H1 (cell line): Measurements from ENCODE around the gene HADHB. TPM values are rescaled to one million over a fixed set of nuclear protein-coding genes. Genes with fewer than 3 reads are reported as not detected.

Source experiments
- CTCF ChIA-PET: fragments of 300-600 bp; sonication (Branson Sonifier 250); formaldehyde crosslinking; loops from one replicate; lab custom pipeline; 2021; ENCODE audit not compliant: partially characterized antibody; lab: Charles Lee
- POLR2A ChIA-PET: fragments of 300-600 bp; sonication (Branson Sonifier 250); formaldehyde crosslinking; loops from one replicate; lab custom pipeline; 2021; ENCODE audit warnings: inconsistent platforms; ENCODE audit not compliant: partially characterized antibody; lab: Charles Lee
- DNase-seq, 2 experiments: peaks; one replicate each; pipeline versions ENCODE4 v3.0.0 to v3.0.0-alpha.2; 2010 to 2022; ENCODE audit warnings: low spot score in 2 of 2, low read depth in 1 of 2, mixed read lengths in 1 of 2
- FAIRE-seq: peaks from 2 replicates; lab custom pipeline; 2011; peaks lifted over from hg19 to GRCh38; lab: Jason Lieb, UNC
- H2AFZ ChIP-seq: 2 replicates; pipeline ENCODE4 v1.8.1; 2012; ENCODE audit warnings: low read length, inconsistent platforms
- H2AK5ac ChIP-seq: 2 replicates; pipeline ENCODE4 v1.6.1; 2013; ENCODE audit warnings: low read depth, low read length
- H2BK120ac ChIP-seq: replicated peaks from 2 replicates; pipeline ENCODE3; 2013; ENCODE audit warnings: low read depth, low read length, inconsistent platforms
- H2BK12ac ChIP-seq: 2 replicates; pipeline ENCODE4 v1.6.1; 2013; ENCODE audit warnings: low read depth, low read length
- H2BK15ac ChIP-seq: 2 replicates; pipeline ENCODE4 v1.6.1; 2013; ENCODE audit warnings: low read length
- H2BK20ac ChIP-seq: 2 replicates; pipeline ENCODE4 v1.6.1; 2013; ENCODE audit warnings: low read length
- H2BK5ac ChIP-seq: 2 replicates; pipeline ENCODE4 v1.6.1; 2013; ENCODE audit warnings: low read depth, low read length
- H3K14ac ChIP-seq: 2 replicates; pipeline ENCODE4 v1.6.1; 2013; ENCODE audit warnings: inconsistent platforms; ENCODE audit not compliant: insufficient read length
- H3K18ac ChIP-seq: 2 replicates; pipeline ENCODE4 v1.6.1; 2013; ENCODE audit warnings: low read length; ENCODE audit errors: extremely low read depth
- H3K23ac ChIP-seq: 2 replicates; pipeline ENCODE4 v1.6.1; 2013; ENCODE audit warnings: inconsistent platforms; ENCODE audit not compliant: insufficient read length
- H3K23me2 ChIP-seq: 2 replicates; pipeline ENCODE4 v1.6.1; 2013; ENCODE audit warnings: low read depth, low read length
- H3K27ac ChIP-seq: 2 replicates; pipeline ENCODE4 v1.6.1; 2011; ENCODE audit warnings: low read depth, low read length, inconsistent platforms
- H3K27me3 ChIP-seq, 4 experiments: replicated peaks in 1 of 4; 1 replicate in 1 of 4; 2 replicates in 3 of 4; pipeline versions ENCODE4 v1.6.1 to v1.8.1; 2011 to 2013; ENCODE audit warnings: low read length in 3 of 4, mild to moderate bottlenecking in 3 of 4, inconsistent platforms in 2 of 4, mixed read lengths in 2 of 4, moderate library complexity in 1 of 4; ENCODE audit not compliant: control insufficient read depth in 3 of 4, insufficient read depth in 3 of 4; ENCODE audit errors: extremely low read depth in 1 of 4
- H3K36me3 ChIP-seq, 4 experiments: 2 replicates each; pipeline versions ENCODE4 v1.6.1 to v1.8.1; 2011 to 2013; ENCODE audit warnings: mild to moderate bottlenecking in 4 of 4, low read length in 3 of 4, moderate library complexity in 2 of 4, control low read depth in 1 of 4, inconsistent platforms in 1 of 4; ENCODE audit not compliant: insufficient read depth in 4 of 4, control insufficient read depth in 2 of 4
- H3K4ac ChIP-seq: replicated peaks from 2 replicates; pipeline ENCODE3; 2013; ENCODE audit warnings: low read length, low read depth, mixed read lengths, inconsistent platforms; ENCODE audit not compliant: insufficient read length
- H3K4me1 ChIP-seq, 4 experiments: replicated peaks in 1 of 4; 1 replicate in 1 of 4; 2 replicates in 3 of 4; pipeline versions ENCODE4 v1.6.1 to v1.8.1; 2011 to 2013; ENCODE audit warnings: low read length in 3 of 4, inconsistent platforms in 2 of 4, mixed read lengths in 1 of 4; ENCODE audit not compliant: insufficient read depth in 4 of 4, control insufficient read depth in 3 of 4
- H3K4me2 ChIP-seq, 2 experiments: 2 replicates each; pipeline versions ENCODE4 v1.6.1 to v1.8.1; 2011 to 2013; ENCODE audit warnings: low read depth in 2 of 2, low read length in 2 of 2, control low read depth in 1 of 2, inconsistent platforms in 1 of 2, mild to moderate bottlenecking in 1 of 2; ENCODE audit not compliant: insufficient read depth in 1 of 2
- H3K4me3 ChIP-seq, 4 experiments: fragments of 200-600, 300-600 bp in 1 of 4; sonication (generic), shearing (Covaris generic), sonication (Bioruptor Twin) in 1 of 4; 2 replicates each; pipeline versions ENCODE4 v1.5.1 to v1.8.1; 2011 to 2016; ENCODE audit warnings: low read length in 4 of 4, low read depth in 3 of 4, control low read depth in 2 of 4, inconsistent platforms in 2 of 4, mild to moderate bottlenecking in 2 of 4, mixed read lengths in 1 of 4, moderate library complexity in 1 of 4; ENCODE audit not compliant: insufficient read depth in 2 of 4; ENCODE audit errors: extremely low read depth in 1 of 4
- H3K56ac ChIP-seq: replicated peaks from 2 replicates; pipeline ENCODE3; 2013; ENCODE audit warnings: low read depth, mild to moderate bottlenecking, mixed read lengths, low read length, inconsistent platforms; ENCODE audit not compliant: insufficient read length
- H3K79me1 ChIP-seq: 2 replicates; pipeline ENCODE4 v1.6.1; 2013; ENCODE audit warnings: low read depth, low read length, control low read depth
- H3K79me2 ChIP-seq, 2 experiments: 2 replicates each; pipeline versions ENCODE4 v1.6.1 to v1.8.1; 2012 to 2013; ENCODE audit warnings: low read length in 2 of 2, mild to moderate bottlenecking in 2 of 2, inconsistent platforms in 1 of 2; ENCODE audit not compliant: insufficient read depth in 2 of 2, control insufficient read depth in 1 of 2
- H3K9ac ChIP-seq, 4 experiments: replicated peaks in 1 of 4; 1 replicate in 1 of 4; 2 replicates in 3 of 4; pipeline versions ENCODE4 v1.6.1 to v1.8.1; 2011 to 2013; ENCODE audit warnings: low read depth in 3 of 4, low read length in 3 of 4, control low read depth in 2 of 4, mild to moderate bottlenecking in 2 of 4, moderate library complexity in 2 of 4, inconsistent platforms in 1 of 4; ENCODE audit errors: extremely low read depth in 1 of 4
- H3K9me3 ChIP-seq, 2 experiments: 2 replicates each; pipeline versions ENCODE4 v1.6.1 to v1.8.1; 2012 to 2013; ENCODE audit warnings: mild to moderate bottlenecking in 2 of 2, moderate library complexity in 2 of 2, control low read depth in 1 of 2, inconsistent platforms in 1 of 2, low read depth in 1 of 2, low read length in 1 of 2, mixed read lengths in 1 of 2; ENCODE audit not compliant: insufficient read depth in 2 of 2
- H4K20me1 ChIP-seq, 2 experiments: replicated peaks in 1 of 2; 2 replicates each; pipeline versions ENCODE3 to v1.8.1; 2011 to 2013; ENCODE audit warnings: inconsistent platforms in 2 of 2, low read length in 2 of 2, mild to moderate bottlenecking in 1 of 2; ENCODE audit not compliant: insufficient read depth in 2 of 2, control insufficient read depth in 1 of 2
- H4K5ac ChIP-seq: 2 replicates; pipeline ENCODE4 v1.6.1; 2013; ENCODE audit warnings: low read length, low read depth, mixed read lengths, inconsistent platforms; ENCODE audit not compliant: insufficient read length
- H4K8ac ChIP-seq: 2 replicates; pipeline ENCODE4 v1.8.0; 2013; ENCODE audit warnings: mild to moderate bottlenecking, moderate library complexity, low read length, inconsistent platforms; ENCODE audit not compliant: insufficient read depth; ENCODE audit errors: extremely low read depth
- H4K91ac ChIP-seq: replicated peaks from 2 replicates; pipeline ENCODE3; 2013; ENCODE audit warnings: low read length, mixed read lengths, inconsistent platforms; ENCODE audit not compliant: insufficient read length
- BRCA1 ChIP-seq: IDR thresholded peaks from 2 replicates; pipeline ENCODE4 v1.6.1; 2012; ENCODE audit warnings: low read depth, low read length, improper control_type of control experiment
- CHD1 ChIP-seq: IDR thresholded peaks from 2 replicates; pipeline ENCODE4 v1.6.1; 2012; ENCODE audit warnings: low read depth, low read length, improper control_type of control experiment
- EGR1 ChIP-seq: IDR thresholded peaks from 2 replicates; pipeline ENCODE4 v1.6.1; 2011; ENCODE audit warnings: low read depth, low read length, borderline replicate concordance
- GTF2F1 ChIP-seq: IDR thresholded peaks from 2 replicates; pipeline ENCODE4 v1.6.1; 2012; ENCODE audit warnings: low read depth, low read length, improper control_type of control experiment, borderline replicate concordance
- JUN ChIP-seq: IDR thresholded peaks from 2 replicates; pipeline ENCODE4 v1.6.1; 2011; ENCODE audit warnings: low read depth, mild to moderate bottlenecking, improper control_type of control experiment, low read length
- JUND ChIP-seq: IDR thresholded peaks from 2 replicates; pipeline ENCODE4 v1.6.1; 2011; ENCODE audit warnings: mild to moderate bottlenecking, improper control_type of control experiment, low read length
- KDM1A ChIP-seq: fragments of 200-600, 300-600 bp; sonication (generic); IDR thresholded peaks from 2 replicates; pipeline ENCODE4 v1.7.1; 2016; ENCODE audit warnings: mild to moderate bottlenecking, low read length, borderline replicate concordance
- PHF8 ChIP-seq: fragments of 200-600 bp; sonication (generic); conservative IDR thresholded peaks from 2 replicates; pipeline ENCODE4 v1.7.1; 2012; ENCODE audit warnings: low read depth, mild to moderate bottlenecking, inconsistent platforms, low read length, moderate library complexity
- POLR2AphosphoS5 ChIP-seq: IDR thresholded peaks from 2 replicates; pipeline ENCODE4 v1.6.1; 2011; ENCODE audit warnings: low read depth, low read length
- SRF ChIP-seq: IDR thresholded peaks from 2 replicates; pipeline ENCODE4 v1.6.1; 2011; ENCODE audit warnings: mild to moderate bottlenecking, low read depth, low read length, moderate library complexity
- WGBS, 2 experiments: shearing (Covaris generic) in 1 of 2; methylation state at CpG; one replicate each; pipeline versions ENCODE4 v1.1.6 to v1.1.7; 2013 to 2015; ENCODE audit warnings: low lambda C conversion rate in 2 of 2, mixed read lengths in 2 of 2, inconsistent platforms in 1 of 2, low coverage in 1 of 2, missing lambda C conversion rate in 1 of 2; ENCODE audit not compliant: insufficient replicate concordance in 2 of 2, insufficient coverage in 1 of 2, insufficient read length in 1 of 2; ENCODE audit errors: extremely low coverage in 1 of 2, missing lambda C conversion rate in 1 of 2; 5-methylcytosine and 5-hydroxymethylcytosine counted together
- polyA plus RNA-seq, 7 experiments: library from polyadenylated mRNA; depleted of rRNA in 3 of 7; stranded (reverse) in 5 of 7; unstranded in 2 of 7; fragments of >200 nt in 5 of 7; fragments of 200-250 nt in 2 of 7; gene quantifications; 1 replicate in 5 of 7; 2 replicates in 1 of 7; 4 replicates in 1 of 7; pipeline versions ENCODE4 v1.2.1 to v1.2.3, GENCODE V29; 2011 to 2013; ENCODE audit warnings: missing spikeins in 2 of 7, mixed read lengths in 2 of 7
- total RNA-seq: library from RNA; stranded (reverse); fragmentation: NEBNext Ultra II Directional; extraction: Animal tissue kit (Norgen Biotek cat#: 25700); gene quantifications from 2 replicates; pipeline ENCODE4 v1.2.1, GENCODE V29; 2021
- TF ChIP-seq, protein P1 (sequence below): IDR thresholded peaks from 2 replicates; pipeline ENCODE4 v1.6.1; 2011; ENCODE audit warnings: low read depth, mild to moderate bottlenecking, low read length; ENCODE audit not compliant: insufficient read depth

HADHB gene
- total and polyA plus RNA-seq, 2 of the 8 experiments (the other 6 are each of a cell fraction or from before 2014, with no cell fraction given) = 47.7 to 52.3 TPM

DNA sequence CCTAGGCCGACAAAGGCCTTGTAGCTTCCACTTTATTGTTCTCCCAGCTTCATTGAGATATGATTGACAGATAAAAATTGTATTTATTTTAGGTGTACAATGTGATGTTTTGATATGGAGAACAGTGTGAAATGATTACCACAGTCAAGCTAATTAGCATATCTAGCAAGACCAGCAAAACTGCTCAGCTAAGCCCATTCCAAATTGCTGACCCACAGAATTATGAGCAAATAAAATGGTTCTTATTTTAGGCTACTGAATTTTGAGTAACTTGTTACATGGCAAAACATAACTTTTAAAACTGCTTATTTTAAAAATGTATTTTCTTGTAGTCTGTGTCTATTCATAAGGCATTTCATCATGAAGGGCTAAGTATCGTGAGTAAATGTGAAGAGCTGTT lies 92.6 kb downstream of the HADHB start:
- Histone ChIP-seq H3K9me3 (no peaks in the 10 kb centered on the region), H3K56ac (no peak overlapping the region), H3K4me2 (no peak overlapping the region), H3K4ac (no peak overlapping the region), H3K4me1 (peaks cover 0 to 2% (median 0%) of the 10 kb centered on the region in 4 experiments; a peak in 2 of 7 replicates), H3K4me3 (no peak overlapping the region), H3K79me1 (no peaks in the 10 kb centered on the region), H4K20me1 (no peaks in the 10 kb centered on the region), H2BK15ac (no peak overlapping the region), H3K9ac (no peak overlapping the region), H2AK5ac (no peak overlapping the region), H4K91ac (no peak overlapping the region), H2BK20ac (no peak overlapping the region), H3K23ac (no peak overlapping the region), H2BK5ac (no peak overlapping the region), H4K8ac (no peak overlapping the region), H2BK12ac (no peak overlapping the region), H4K5ac (no peak overlapping the region), H2AFZ (no peak overlapping the region), H3K27ac (no peak overlapping the region), H3K14ac (no peak overlapping the region), H3K18ac (no peak overlapping the region), H3K27me3 (no peaks in the 10 kb centered on the region), H3K79me2 (no peaks in the 10 kb centered on the region), H3K36me3 (no peaks in the 10 kb centered on the region), H3K23me2 (peaks cover 2% of the 10 kb centered on the region; the same call in 1 of the 2 replicates), H2BK120ac (no peak overlapping the region)
- DNase-seq (no peak), FAIRE-seq (no peak)
- WGBS, 2 experiments = 88% methylated on average over 2 of the region's 2 CpGs; no CpG with 5 or more reads in 1 of the 2 experiments
- ChIA-PET POLR2A (interaction anchor here (0.9 kb wide), 1 partner anchor 37 kb away, joined by 4 read pairs; no protein-coding TSS in a partner anchor), CTCF (interaction anchor here (1.3 to 1.5 kb wide), 2 partner anchors 21 to 132 kb away, joined by 4 read pairs; no protein-coding TSS in a partner anchor)
- TF ChIP-seq KDM1A = no peak
- TF ChIP-seq EGR1 = no peak
- TF ChIP-seq, protein P1, sequence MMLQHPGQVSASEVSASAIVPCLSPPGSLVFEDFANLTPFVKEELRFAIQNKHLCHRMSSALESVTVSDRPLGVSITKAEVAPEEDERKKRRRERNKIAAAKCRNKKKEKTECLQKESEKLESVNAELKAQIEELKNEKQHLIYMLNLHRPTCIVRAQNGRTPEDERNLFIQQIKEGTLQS = no peak
- no peak for TF ChIP-seq BRCA1
- TF ChIP-seq CHD1 = no peak
- TF ChIP-seq PHF8 = no peak
- TF ChIP-seq SRF = no peak
- TF ChIP-seq JUND = no peak
- TF ChIP-seq GTF2F1 = no peak
- TF ChIP-seq JUN = no peak
- TF ChIP-seq POLR2AphosphoS5 = no peak
